HepG2 (cell line): ENCODE data around the gene RPS8. TPM values are rescaled to one million over a fixed set of nuclear protein-coding genes. Genes with fewer than 3 reads are reported as not detected.

Experiments
- KMT2A ChIP-seq: sonication (generic); formaldehyde crosslinking; IDR thresholded peaks from 2 replicates; pipeline ENCODE4 v1.4.0; 2020; ENCODE audit warnings: missing genetic modification reagents
- SMC3 ChIP-seq: IDR thresholded peaks from 2 replicates; pipeline ENCODE4 v1.6.1; 2011; ENCODE audit warnings: low read length, improper control_type of control experiment
- ZFP36 ChIP-seq: fragments of 150-350 bp; IDR thresholded peaks from 2 replicates; pipeline ENCODE4 v1.6.1; 2018; ENCODE audit warnings: borderline replicate concordance, low read length, low read depth; ENCODE audit not compliant: partially characterized antibody
- ZNF143 ChIP-seq: sonication (generic); formaldehyde crosslinking; IDR thresholded peaks from 2 replicates; pipeline ENCODE4 v1.4.0; 2020; ENCODE audit warnings: missing genetic modification reagents
- ZNF3 ChIP-seq: IDR thresholded peaks from 2 replicates; pipeline ENCODE4 v1.7.0; 2017; ENCODE audit warnings: inconsistent platforms
- ZNF598 ChIP-seq: sonication (generic); formaldehyde crosslinking; IDR thresholded peaks from 2 replicates; pipeline ENCODE4 v1.5.1; 2020; ENCODE audit warnings: mild to moderate bottlenecking, missing genetic modification reagents, borderline replicate concordance
- polyA plus RNA-seq, 8 experiments: library from polyadenylated mRNA; depleted of rRNA in 3 of 8; stranded (reverse) in 7 of 8; unstranded in 1 of 8; fragments of >200 nt; fragmentation: Illumina TruSeq in 4 of 8; extraction: Trizol in 4 of 8; gene quantifications; 2 replicates each; pipeline versions ENCODE4 v1.2.1 to v1.2.3, GENCODE V29; 2011 to 2016; ENCODE audit warnings: low read depth in 4 of 8, missing spikeins in 1 of 8, mixed read lengths in 1 of 8; ENCODE audit not compliant: insufficient read depth in 1 of 8
- total RNA-seq, 5 experiments: library from RNA; depleted of rRNA; stranded (reverse); fragments of >200 nt; fragmentation: Illumina TruSeq; extraction: Trizol; gene quantifications; 2 replicates each; pipeline ENCODE4 v1.2.3, GENCODE V29; 2016; ENCODE audit warnings: low read depth in 1 of 5
- TF ChIP-seq, protein P1 (sequence below), 2 experiments: fragments of 450-650 bp in 1 of 2; sonication (generic) in 1 of 2; formaldehyde crosslinking in 1 of 2; IDR thresholded peaks; 2 replicates each; pipeline versions ENCODE4 v1.6.1 to v1.8.0; 2016 to 2022; ENCODE audit warnings: antibody characterized with exemption in 1 of 2, mild to moderate bottlenecking in 1 of 2, missing genetic modification reagents in 1 of 2
- TF ChIP-seq, protein P2 (sequence below): sonication (generic); formaldehyde crosslinking; IDR thresholded peaks from 2 replicates; pipeline ENCODE4 v1.8.0; 2022; ENCODE audit warnings: missing genetic modification reagents, mild to moderate bottlenecking, inconsistent platforms, borderline replicate concordance

The RPS8 gene
- total and polyA plus RNA-seq, 2 of the 13 experiments (the other 11 are each of a cell fraction or from before 2014, with no cell fraction given), result 2,628 to 2,822 TPM

DNA sequence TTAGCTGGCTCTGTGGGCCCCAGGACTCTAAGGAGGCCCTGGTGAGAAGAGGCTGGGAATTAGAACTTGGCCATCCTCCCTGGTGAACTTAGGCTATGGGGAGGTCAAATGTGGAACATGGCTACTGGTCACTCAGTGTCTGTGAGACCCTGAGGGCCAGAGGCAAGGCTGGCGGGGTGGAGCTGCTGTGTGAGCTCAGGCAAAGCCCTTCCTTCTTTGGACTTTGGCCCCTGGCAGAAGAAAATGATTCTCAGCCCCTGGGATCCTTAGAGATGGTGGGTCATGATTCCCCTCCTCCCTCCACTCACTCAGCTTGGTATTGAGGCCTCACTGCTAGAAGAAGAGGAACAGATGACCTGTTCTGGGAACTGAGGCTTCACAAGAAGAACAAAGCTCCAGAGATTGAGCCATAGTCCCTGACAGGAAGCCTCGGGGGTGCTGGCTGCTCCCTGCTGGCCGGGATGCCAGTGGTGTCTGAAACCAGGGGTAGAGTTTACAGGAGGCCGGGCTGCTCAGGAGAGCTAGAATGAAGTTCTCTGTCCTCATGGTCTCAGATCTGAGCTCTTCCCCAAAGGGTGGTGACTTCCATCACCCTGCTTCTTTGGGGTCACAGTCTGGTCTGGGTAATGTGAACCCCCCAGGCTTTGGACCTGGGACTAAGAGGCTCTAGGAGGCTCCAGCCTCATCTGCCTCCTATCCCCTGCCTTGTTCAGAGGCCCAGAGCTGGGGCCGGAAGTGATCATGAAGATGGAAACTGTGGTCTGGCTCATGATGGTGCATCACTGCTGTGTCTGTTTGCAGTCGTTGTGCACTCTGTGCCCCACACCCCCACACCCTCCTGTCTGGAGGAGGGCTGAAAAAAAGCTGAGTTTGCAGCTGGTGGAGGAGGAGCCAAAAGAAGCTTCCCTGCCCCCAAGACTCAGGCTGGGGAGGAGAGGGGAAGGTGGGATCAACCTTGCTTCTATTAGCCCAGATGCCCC, 33.9 kb downstream of the RPS8 start (continued):
- TF ChIP-seq, protein P1, sequence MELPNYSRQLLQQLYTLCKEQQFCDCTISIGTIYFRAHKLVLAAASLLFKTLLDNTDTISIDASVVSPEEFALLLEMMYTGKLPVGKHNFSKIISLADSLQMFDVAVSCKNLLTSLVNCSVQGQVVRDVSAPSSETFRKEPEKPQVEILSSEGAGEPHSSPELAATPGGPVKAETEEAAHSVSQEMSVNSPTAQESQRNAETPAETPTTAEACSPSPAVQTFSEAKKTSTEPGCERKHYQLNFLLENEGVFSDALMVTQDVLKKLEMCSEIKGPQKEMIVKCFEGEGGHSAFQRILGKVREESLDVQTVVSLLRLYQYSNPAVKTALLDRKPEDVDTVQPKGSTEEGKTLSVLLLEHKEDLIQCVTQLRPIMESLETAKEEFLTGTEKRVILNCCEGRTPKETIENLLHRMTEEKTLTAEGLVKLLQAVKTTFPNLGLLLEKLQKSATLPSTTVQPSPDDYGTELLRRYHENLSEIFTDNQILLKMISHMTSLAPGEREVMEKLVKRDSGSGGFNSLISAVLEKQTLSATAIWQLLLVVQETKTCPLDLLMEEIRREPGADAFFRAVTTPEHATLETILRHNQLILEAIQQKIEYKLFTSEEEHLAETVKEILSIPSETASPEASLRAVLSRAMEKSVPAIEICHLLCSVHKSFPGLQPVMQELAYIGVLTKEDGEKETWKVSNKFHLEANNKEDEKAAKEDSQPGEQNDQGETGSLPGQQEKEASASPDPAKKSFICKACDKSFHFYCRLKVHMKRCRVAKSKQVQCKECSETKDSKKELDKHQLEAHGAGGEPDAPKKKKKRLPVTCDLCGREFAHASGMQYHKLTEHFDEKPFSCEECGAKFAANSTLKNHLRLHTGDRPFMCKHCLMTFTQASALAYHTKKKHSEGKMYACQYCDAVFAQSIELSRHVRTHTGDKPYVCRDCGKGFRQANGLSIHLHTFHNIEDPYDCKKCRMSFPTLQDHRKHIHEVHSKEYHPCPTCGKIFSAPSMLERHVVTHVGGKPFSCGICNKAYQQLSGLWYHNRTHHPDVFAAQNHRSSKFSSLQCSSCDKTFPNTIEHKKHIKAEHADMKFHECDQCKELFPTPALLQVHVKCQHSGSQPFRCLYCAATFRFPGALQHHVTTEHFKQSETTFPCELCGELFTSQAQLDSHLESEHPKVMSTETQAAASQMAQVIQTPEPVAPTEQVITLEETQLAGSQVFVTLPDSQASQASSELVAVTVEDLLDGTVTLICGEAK (IDR thresholded peaks at IDR 0.05), result no peak
- TF ChIP-seq, protein P1 (CRISPR knock-in tag; IDR thresholded peaks at IDR 0.05), result 0 out of 2 replicates have a peak, but pooled peaks have one; percentile 40
- TF ChIP-seq ZFP36, result no peak
- peak; percentile 6; the same call in 1 of the 2 replicates for TF ChIP-seq ZNF598
- no peak for TF ChIP-seq KMT2A (CRISPR knock-in tag)
- TF ChIP-seq SMC3, result no peak; the same call in 1 of the 2 replicates
- TF ChIP-seq, protein P2, sequence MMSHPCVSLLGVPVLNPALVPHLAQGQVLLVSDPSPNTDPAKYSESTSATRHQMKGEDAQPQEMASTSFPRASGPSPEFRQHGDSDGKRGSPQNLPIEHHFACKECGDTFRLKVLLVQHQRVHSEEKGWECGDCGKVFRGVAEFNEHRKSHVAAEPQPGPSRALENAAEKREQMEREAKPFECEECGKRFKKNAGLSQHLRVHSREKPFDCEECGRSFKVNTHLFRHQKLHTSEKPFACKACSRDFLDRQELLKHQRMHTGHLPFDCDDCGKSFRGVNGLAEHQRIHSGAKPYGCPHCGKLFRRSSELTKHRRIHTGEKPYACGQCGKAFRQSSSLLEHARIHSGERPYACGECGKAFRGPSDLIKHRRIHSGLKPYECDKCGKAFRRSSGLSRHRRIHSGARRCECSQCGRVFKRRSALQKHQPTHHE (CRISPR knock-in tag), result peak; percentile 55; the same call in 1 of the 2 replicates
- peak; percentile 31; the same call in 1 of the 2 replicates for TF ChIP-seq ZNF3
- no peak for TF ChIP-seq ZNF143 (CRISPR knock-in tag)
